Neural progenitor cell (in vitro differentiated cells): ENCODE measurements around the gene HSP90AA1. TPM values are rescaled to one million over a fixed set of nuclear protein-coding genes. Genes with fewer than 3 reads are reported as not detected.
A peak's percentile ranks its signal among the peaks of the same experiment; 100 is the strongest.

Experiments
- DNase-seq: peaks from one replicate; pipeline ENCODE4 v3.0.0-alpha.2; 2016; ENCODE audit warnings: low spot score
- H2AFZ ChIP-seq: fragments of 200-600 bp; sonication (generic); replicated peaks from 2 replicates; pipeline ENCODE4 v1.6.1; 2016; ENCODE audit warnings: antibody characterized with exemption
- H3F3A ChIP-seq: fragments of 200-600 bp; sonication (generic); 2 replicates; pipeline ENCODE4 v1.6.1; 2016; ENCODE audit warnings: antibody characterized with exemption, low read depth
- H3K27ac ChIP-seq: fragments of 200-600 bp; sonication (generic); 2 replicates; pipeline ENCODE4 v1.5.1; 2016; ENCODE audit warnings: mild to moderate bottlenecking
- H3K27me3 ChIP-seq: fragments of 200-600 bp; sonication (generic); 2 replicates; pipeline ENCODE4 v1.6.1; 2016; ENCODE audit warnings: mild to moderate bottlenecking, moderate library complexity
- H3K36me3 ChIP-seq: fragments of 200-600 bp; sonication (generic); 2 replicates; pipeline ENCODE4 v1.5.1; 2016
- H3K4me1 ChIP-seq: fragments of 200-600 bp; sonication (generic); 2 replicates; pipeline ENCODE4 v1.6.1; 2016; ENCODE audit warnings: mixed run types
- H3K4me2 ChIP-seq: fragments of 200-600 bp; sonication (generic); 2 replicates; pipeline ENCODE4 v1.6.1; 2016
- H3K4me3 ChIP-seq: fragments of 200-600 bp; sonication (generic); 2 replicates; pipeline ENCODE4 v1.5.1; 2016
- H3K79me2 ChIP-seq: fragments of 200-600 bp; sonication (generic); 2 replicates; pipeline ENCODE4 v1.6.1; 2016; ENCODE audit warnings: low read depth
- H3K9ac ChIP-seq: fragments of 200-600 bp; sonication (generic); 2 replicates; pipeline ENCODE4 v1.6.1; 2016
- H3K9me3 ChIP-seq: fragments of 200-600 bp; sonication (generic); 2 replicates; pipeline ENCODE4 v1.5.1; 2016; ENCODE audit warnings: low read depth
- H4K20me1 ChIP-seq: fragments of 200-600 bp; sonication (generic); 2 replicates; pipeline ENCODE4 v1.6.1; 2016; ENCODE audit warnings: low read depth
- H3K27ac Mint-ChIP-seq: 3 replicates; pipeline ENCODE4 v1.8.0; 2021; ENCODE audit warnings: mixed read lengths
- H3K27me3 Mint-ChIP-seq: 2 replicates; pipeline ENCODE4 v1.8.0; 2022; ENCODE audit warnings: low read depth, mild to moderate bottlenecking, inconsistent platforms, moderate library complexity, mixed read lengths; ENCODE audit not compliant: insufficient read depth
- H3K36me3 Mint-ChIP-seq: 3 replicates; pipeline ENCODE4 v1.8.0; 2021; ENCODE audit warnings: mixed read lengths
- H3K4me1 Mint-ChIP-seq: 3 replicates; pipeline ENCODE4 v1.8.0; 2021; ENCODE audit warnings: mixed read lengths
- H3K4me3 Mint-ChIP-seq: 3 replicates; pipeline ENCODE4 v1.8.0; 2021; ENCODE audit warnings: mild to moderate bottlenecking, moderate library complexity, mixed read lengths
- H3K9me3 Mint-ChIP-seq: 3 replicates; pipeline ENCODE4 v1.8.0; 2020; ENCODE audit warnings: mixed read lengths
- EZH2 ChIP-seq: fragments of 200-600 bp; sonication (generic); IDR thresholded peaks from 2 replicates; pipeline ENCODE4 v1.6.1; 2017; ENCODE audit warnings: antibody characterized with exemption, mild to moderate bottlenecking, moderate library complexity
- EZH2phosphoT487 ChIP-seq: fragments of 200-600 bp; sonication (generic); IDR thresholded peaks from 2 replicates; pipeline ENCODE4 v1.6.1; 2017; ENCODE audit warnings: antibody characterized with exemption
- total RNA-seq: library from RNA; depleted of rRNA; stranded (reverse); fragments of >200 nt; gene quantifications from 2 replicates; pipeline ENCODE4 v1.2.3, GENCODE V29; 2015; ENCODE audit warnings: low replicate concordance
- TF ChIP-seq, protein P1 (sequence below): fragments of 200-600 bp; sonication (generic); IDR thresholded peaks from 2 replicates; pipeline ENCODE4 v1.5.1; 2017; ENCODE audit warnings: antibody characterized with exemption, mild to moderate bottlenecking

Gene HSP90AA1
- total RNA-seq, 1 donor from 2014 or later, result 746 TPM

DNA sequence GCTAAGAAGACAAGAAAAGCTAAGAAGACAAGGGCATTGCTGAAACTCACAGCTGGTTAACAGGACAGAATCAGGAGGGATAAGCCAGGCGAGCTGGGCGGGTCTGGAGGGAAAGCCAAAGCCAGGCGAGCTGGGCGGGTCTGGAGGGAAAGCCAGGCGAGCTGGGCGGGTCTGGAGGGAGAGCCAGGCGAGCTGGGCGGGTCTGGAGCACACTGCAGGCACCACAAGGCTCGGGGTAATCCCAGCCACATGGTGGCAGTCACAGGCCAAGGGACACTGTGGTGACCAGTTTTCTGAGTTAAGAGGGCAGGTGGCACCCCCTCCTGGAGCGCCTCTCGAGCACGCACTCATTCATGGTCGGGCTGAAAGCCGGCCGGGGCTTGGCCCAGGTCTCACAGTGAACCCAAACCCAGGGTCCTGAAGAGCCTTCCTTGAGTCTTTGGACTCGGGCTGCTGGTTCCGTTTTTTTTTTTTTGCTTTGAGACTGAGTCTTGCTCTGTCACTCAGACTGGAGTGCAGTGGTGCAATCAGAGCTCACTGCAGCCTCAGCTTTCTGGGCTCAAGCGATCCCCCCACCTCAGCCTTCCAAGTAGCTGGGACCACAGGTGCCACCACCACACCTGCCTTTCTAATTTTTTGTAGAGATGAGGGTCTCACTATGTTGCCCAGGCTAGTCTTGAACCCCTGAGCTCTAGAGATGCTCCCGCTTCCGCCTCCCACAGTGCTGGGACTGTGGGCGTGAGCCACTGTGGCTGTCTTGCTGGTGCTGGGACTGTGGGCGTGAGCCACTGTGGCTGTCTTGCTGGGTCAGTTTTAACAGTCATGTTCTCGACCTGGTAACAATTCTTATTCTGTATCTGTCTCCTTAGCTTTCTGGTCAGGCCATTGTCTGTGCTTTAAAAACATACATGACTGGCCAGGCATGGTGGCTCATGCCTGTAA lies 40.2 kb downstream of the HSP90AA1 start:
- H3K79me2 ChIP-seq, result no peaks in the 10 kb centered on the region
- no peaks in the 10 kb centered on the region for H3K9me3 ChIP-seq
- DNase-seq, result peak; percentile 96
- H3K4me2 ChIP-seq, result no peak overlapping the region
- no peak overlapping the region for H3K4me3 ChIP-seq
- Mint-ChIP-seq H3K9me3 (no peaks in the 10 kb centered on the region), H3K27ac (no peak overlapping the region), H3K36me3 (peaks cover 40% of the 10 kb centered on the region), H3K27me3 (peaks cover 5% of the 10 kb centered on the region), H3K4me3 (no peak overlapping the region), H3K4me1 (peaks cover 4% of the 10 kb centered on the region)
- H3K36me3 ChIP-seq, result peaks cover 7% of the 10 kb centered on the region
- no peak overlapping the region for H3K27ac ChIP-seq
- peaks cover 22% of the 10 kb centered on the region for H3F3A ChIP-seq
- no peaks in the 10 kb centered on the region for H3K4me1 ChIP-seq
- TF ChIP-seq, protein P1, sequence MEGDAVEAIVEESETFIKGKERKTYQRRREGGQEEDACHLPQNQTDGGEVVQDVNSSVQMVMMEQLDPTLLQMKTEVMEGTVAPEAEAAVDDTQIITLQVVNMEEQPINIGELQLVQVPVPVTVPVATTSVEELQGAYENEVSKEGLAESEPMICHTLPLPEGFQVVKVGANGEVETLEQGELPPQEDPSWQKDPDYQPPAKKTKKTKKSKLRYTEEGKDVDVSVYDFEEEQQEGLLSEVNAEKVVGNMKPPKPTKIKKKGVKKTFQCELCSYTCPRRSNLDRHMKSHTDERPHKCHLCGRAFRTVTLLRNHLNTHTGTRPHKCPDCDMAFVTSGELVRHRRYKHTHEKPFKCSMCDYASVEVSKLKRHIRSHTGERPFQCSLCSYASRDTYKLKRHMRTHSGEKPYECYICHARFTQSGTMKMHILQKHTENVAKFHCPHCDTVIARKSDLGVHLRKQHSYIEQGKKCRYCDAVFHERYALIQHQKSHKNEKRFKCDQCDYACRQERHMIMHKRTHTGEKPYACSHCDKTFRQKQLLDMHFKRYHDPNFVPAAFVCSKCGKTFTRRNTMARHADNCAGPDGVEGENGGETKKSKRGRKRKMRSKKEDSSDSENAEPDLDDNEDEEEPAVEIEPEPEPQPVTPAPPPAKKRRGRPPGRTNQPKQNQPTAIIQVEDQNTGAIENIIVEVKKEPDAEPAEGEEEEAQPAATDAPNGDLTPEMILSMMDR, result peak; percentile 74
- TF ChIP-seq EZH2phosphoT487 (no peak), EZH2 (no peak)
- H2AFZ ChIP-seq, result no peak overlapping the region
- H3K9ac ChIP-seq, result no peak overlapping the region
- no peaks in the 10 kb centered on the region for H3K27me3 ChIP-seq
- H4K20me1 ChIP-seq, result peaks cover 20% of the 10 kb centered on the region

GRCh38 chr14:102044566-102044965 lies 42.3 kb downstream of the HSP90AA1 start:
- Histone ChIP-seq H3K4me1 (no peaks in the 10 kb centered on the region), H3K36me3 (peaks cover 7% of the 10 kb centered on the region), H3K4me2 (no peak overlapping the region), H3K9me3 (no peaks in the 10 kb centered on the region), H3K27me3 (no peaks in the 10 kb centered on the region), H2AFZ (no peak overlapping the region), H3K9ac (no peak overlapping the region), H4K20me1 (peaks cover 20% of the 10 kb centered on the region), H3K27ac (no peak overlapping the region), H3K79me2 (no peaks in the 10 kb centered on the region), H3K4me3 (no peak overlapping the region), H3F3A (peaks cover 22% of the 10 kb centered on the region)
- Mint-ChIP-seq H3K4me3 (no peak overlapping the region), H3K36me3 (peaks cover 39% of the 10 kb centered on the region), H3K27ac (no peak overlapping the region), H3K27me3 (peaks cover 7% of the 10 kb centered on the region), H3K4me1 (peaks cover 4% of the 10 kb centered on the region), H3K9me3 (no peaks in the 10 kb centered on the region)
- TF ChIP-seq, protein P1, result no peak
- TF ChIP-seq EZH2phosphoT487 (no peak), EZH2 (no peak)
- DNase-seq, result no peak

- H3K9ac ChIP-seq, result no peak overlapping the region
- H3K79me2 ChIP-seq, result no peaks in the 10 kb centered on the region
- peaks cover 40% of the 10 kb centered on the region for H3K36me3 Mint-ChIP-seq
- H3K27ac ChIP-seq, result no peak overlapping the region
- H3K27me3 Mint-ChIP-seq, result peaks cover 7% of the 10 kb centered on the region
- no peak overlapping the region for H3K4me3 ChIP-seq
- H3K9me3 Mint-ChIP-seq, result no peaks in the 10 kb centered on the region
- H3F3A ChIP-seq, result peaks cover 18% of the 10 kb centered on the region
- no peak for DNase-seq
- peaks cover 7% of the 10 kb centered on the region for H3K36me3 ChIP-seq
- no peak for TF ChIP-seq EZH2phosphoT487
- TF ChIP-seq, protein P1, result no peak
- no peak for TF ChIP-seq EZH2
- H3K4me1 Mint-ChIP-seq, result peaks cover 4% of the 10 kb centered on the region
- no peak overlapping the region for H2AFZ ChIP-seq
- peaks cover 20% of the 10 kb centered on the region for H4K20me1 ChIP-seq
- no peak overlapping the region for H3K27ac Mint-ChIP-seq
- H3K27me3 ChIP-seq, result no peaks in the 10 kb centered on the region
- no peaks in the 10 kb centered on the region for H3K4me1 ChIP-seq
- no peak overlapping the region for H3K4me3 Mint-ChIP-seq
- no peak overlapping the region for H3K4me2 ChIP-seq
- H3K9me3 ChIP-seq, result no peaks in the 10 kb centered on the region
Measured at GRCh38 chr14:102043251-102044025, 43.4 kb downstream of the HSP90AA1 start.
